Panc1 (cell line): Measurements from ENCODE around the gene KCNJ9. TPM values are rescaled to one million over a fixed set of nuclear protein-coding genes. Genes with fewer than 3 reads are reported as not detected.

Source experiments
- ATAC-seq: fragments of 200-7000 bp; cut with Tn5 transposase; 2 replicates; pipeline ENCODE4 v1.9.1; 2020; ENCODE audit warnings: mild to moderate bottlenecking, moderate library complexity
- BruUV-seq: library from RNA; stranded (reverse); fragments of 400-500 nt; replicated peaks from 2 replicates; lab custom pipeline; 2021; lab: Mats Ljungman, UMichigan
- CTCF ChIA-PET: fragments of 300-600 bp; sonication (Branson Sonifier 250); formaldehyde crosslinking; loops from one replicate; lab custom pipeline; 2022; ENCODE audit warnings: antibody characterized with exemption; lab: Charles Lee
- POLR2A ChIA-PET: fragments of 300-600 bp; sonication (Branson Sonifier 250); formaldehyde crosslinking; loops from one replicate; lab custom pipeline; 2022; ENCODE audit warnings: antibody characterized with exemption; lab: Charles Lee
- DNase-seq: peaks from one replicate; pipeline ENCODE4 v3.0.0-alpha.2; 2010; ENCODE audit warnings: low read depth, low spot score
- H3K27ac ChIP-seq: 2 replicates; pipeline ENCODE4 v1.5.1; 2011; ENCODE audit warnings: mild to moderate bottlenecking, low read length, inconsistent platforms
- H3K27me3 ChIP-seq: fragments of 200-500 bp; sonication (Bioruptor generic); 2 replicates; pipeline ENCODE4 v1.6.0; 2014; ENCODE audit warnings: low read length, inconsistent platforms; ENCODE audit not compliant: control insufficient read depth, insufficient read depth
- H3K36me3 ChIP-seq: fragments of 200-500 bp; sonication (Bioruptor generic); 2 replicates; pipeline ENCODE4 v1.5.1; 2014; ENCODE audit warnings: inconsistent platforms, mild to moderate bottlenecking, low read length, moderate library complexity; ENCODE audit not compliant: control insufficient read depth, insufficient read depth
- H3K4me1 ChIP-seq: 2 replicates; pipeline ENCODE4 v1.5.1; 2011; ENCODE audit warnings: inconsistent platforms, mild to moderate bottlenecking, low read length, moderate library complexity; ENCODE audit not compliant: control insufficient read depth, insufficient read depth
- H3K4me3 ChIP-seq, 2 experiments: 2 replicates each; pipeline ENCODE4 v1.5.1; 2011 to 2012; ENCODE audit warnings: low read depth in 2 of 2, low read length in 2 of 2, mild to moderate bottlenecking in 2 of 2, inconsistent platforms in 1 of 2, moderate library complexity in 1 of 2
- H3K9me3 ChIP-seq: fragments of 200-500 bp; sonication (Bioruptor generic); 2 replicates; pipeline ENCODE4 v1.5.1; 2014; ENCODE audit warnings: low read depth, mild to moderate bottlenecking, inconsistent platforms, low read length, moderate library complexity; ENCODE audit not compliant: control insufficient read depth, insufficient read depth
- POLR2AphosphoS5 ChIP-seq: IDR thresholded peaks from 2 replicates; pipeline ENCODE4 v1.6.1; 2012; ENCODE audit warnings: mild to moderate bottlenecking, low read depth, low read length, moderate library complexity
- REST ChIP-seq, 2 experiments: IDR thresholded peaks; 2 replicates each; pipeline ENCODE4 v1.6.1; 2011 to 2012; ENCODE audit warnings: low read depth in 2 of 2, control low read depth in 1 of 2, low read length in 1 of 2, mild to moderate bottlenecking in 1 of 2, moderate library complexity in 1 of 2; ENCODE audit not compliant: insufficient read depth in 1 of 2
- SIN3A ChIP-seq: IDR thresholded peaks from 2 replicates; pipeline ENCODE4 v1.6.1; 2012; ENCODE audit warnings: low read depth, mild to moderate bottlenecking, low read length, moderate library complexity, borderline replicate concordance; ENCODE audit not compliant: insufficient read depth
- TCF7L2 ChIP-seq: IDR thresholded peaks from 2 replicates; pipeline ENCODE4 v1.6.1; 2011; ENCODE audit warnings: mild to moderate bottlenecking, low read depth, low read length, inconsistent platforms
- in situ Hi-C: cut with HindIII; loops from 2 replicates; pipeline ENCODE4 v1.10.0; 2016; ENCODE audit warnings: low sequenced_read_pairs, low pct_unique_long_range_greater_than_20kb
- intact Hi-C: fragments of 100-400 bp; cut with micrococcal nuclease; formaldehyde crosslinking; loops from one replicate; pipeline ENCODE4 v1.10.0; 2022; ENCODE audit not compliant: unreplicated experiment
- total RNA-seq: library from RNA; stranded (reverse); gene quantifications from one replicate; pipeline ENCODE4 v1.2.1, GENCODE V29; 2021; ENCODE audit not compliant: unreplicated experiment
- TF ChIP-seq, protein P1 (sequence below): fragments of 450-650 bp; IDR thresholded peaks from 2 replicates; pipeline ENCODE4 v1.5.1; 2017; ENCODE audit warnings: mild to moderate bottlenecking

The KCNJ9 gene
- total RNA-seq, 1 experiment from 2014 or later, result not detected

GRCh38 chr1:160117300-160117699 is 36.0 kb downstream of the KCNJ9 start:
- in situ Hi-C loops (no loop called here), intact Hi-C loops (no loop called here)
- no peak for DNase-seq
- Histone ChIP-seq H3K27ac (no peak overlapping the region), H3K4me1 (no peaks in the 10 kb centered on the region), H3K4me3 (no peak overlapping the region), H3K27me3 (no peaks in the 10 kb centered on the region), H3K9me3 (no peaks in the 10 kb centered on the region), H3K36me3 (no peaks in the 10 kb centered on the region)
- BruUV-seq, result no TSS peak
- TF ChIP-seq POLR2AphosphoS5 (no peak), SIN3A (no peak), REST (IDR thresholded peaks at IDR 0.05; ENCODE audit: insufficient read depth in 1 of 2, low read depth in 2 of 2, low read length in 1 of 2) (no peak), TCF7L2 (no peak)
- TF ChIP-seq, protein P1, sequence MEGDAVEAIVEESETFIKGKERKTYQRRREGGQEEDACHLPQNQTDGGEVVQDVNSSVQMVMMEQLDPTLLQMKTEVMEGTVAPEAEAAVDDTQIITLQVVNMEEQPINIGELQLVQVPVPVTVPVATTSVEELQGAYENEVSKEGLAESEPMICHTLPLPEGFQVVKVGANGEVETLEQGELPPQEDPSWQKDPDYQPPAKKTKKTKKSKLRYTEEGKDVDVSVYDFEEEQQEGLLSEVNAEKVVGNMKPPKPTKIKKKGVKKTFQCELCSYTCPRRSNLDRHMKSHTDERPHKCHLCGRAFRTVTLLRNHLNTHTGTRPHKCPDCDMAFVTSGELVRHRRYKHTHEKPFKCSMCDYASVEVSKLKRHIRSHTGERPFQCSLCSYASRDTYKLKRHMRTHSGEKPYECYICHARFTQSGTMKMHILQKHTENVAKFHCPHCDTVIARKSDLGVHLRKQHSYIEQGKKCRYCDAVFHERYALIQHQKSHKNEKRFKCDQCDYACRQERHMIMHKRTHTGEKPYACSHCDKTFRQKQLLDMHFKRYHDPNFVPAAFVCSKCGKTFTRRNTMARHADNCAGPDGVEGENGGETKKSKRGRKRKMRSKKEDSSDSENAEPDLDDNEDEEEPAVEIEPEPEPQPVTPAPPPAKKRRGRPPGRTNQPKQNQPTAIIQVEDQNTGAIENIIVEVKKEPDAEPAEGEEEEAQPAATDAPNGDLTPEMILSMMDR, result no peak
- no peak for ATAC-seq
- ChIA-PET CTCF (no interaction called here), POLR2A (no interaction called here)

GRCh38 chr1:160117709-160118183 is 36.4 kb downstream of the KCNJ9 start:
- in situ Hi-C loops (no loop called here), intact Hi-C loops (no loop called here)
- Histone ChIP-seq H3K27ac (no peak overlapping the region), H3K4me1 (no peaks in the 10 kb centered on the region), H3K27me3 (no peaks in the 10 kb centered on the region), H3K4me3 (no peak overlapping the region), H3K36me3 (no peaks in the 10 kb centered on the region), H3K9me3 (no peaks in the 10 kb centered on the region)
- no peak for DNase-seq
- no TSS peak for BruUV-seq
- TF ChIP-seq POLR2AphosphoS5 (no peak), REST (IDR thresholded peaks at IDR 0.05; ENCODE audit: insufficient read depth in 1 of 2, low read depth in 2 of 2, low read length in 1 of 2) (no peak), SIN3A (no peak), TCF7L2 (no peak)
- TF ChIP-seq, protein P1, result no peak
- ATAC-seq, result no peak
- CTCF ChIA-PET, result no interaction called here
- POLR2A ChIA-PET, result no interaction called here
